ENCODE results near the gene NTPCR.

NTPCR gene

DNA sequence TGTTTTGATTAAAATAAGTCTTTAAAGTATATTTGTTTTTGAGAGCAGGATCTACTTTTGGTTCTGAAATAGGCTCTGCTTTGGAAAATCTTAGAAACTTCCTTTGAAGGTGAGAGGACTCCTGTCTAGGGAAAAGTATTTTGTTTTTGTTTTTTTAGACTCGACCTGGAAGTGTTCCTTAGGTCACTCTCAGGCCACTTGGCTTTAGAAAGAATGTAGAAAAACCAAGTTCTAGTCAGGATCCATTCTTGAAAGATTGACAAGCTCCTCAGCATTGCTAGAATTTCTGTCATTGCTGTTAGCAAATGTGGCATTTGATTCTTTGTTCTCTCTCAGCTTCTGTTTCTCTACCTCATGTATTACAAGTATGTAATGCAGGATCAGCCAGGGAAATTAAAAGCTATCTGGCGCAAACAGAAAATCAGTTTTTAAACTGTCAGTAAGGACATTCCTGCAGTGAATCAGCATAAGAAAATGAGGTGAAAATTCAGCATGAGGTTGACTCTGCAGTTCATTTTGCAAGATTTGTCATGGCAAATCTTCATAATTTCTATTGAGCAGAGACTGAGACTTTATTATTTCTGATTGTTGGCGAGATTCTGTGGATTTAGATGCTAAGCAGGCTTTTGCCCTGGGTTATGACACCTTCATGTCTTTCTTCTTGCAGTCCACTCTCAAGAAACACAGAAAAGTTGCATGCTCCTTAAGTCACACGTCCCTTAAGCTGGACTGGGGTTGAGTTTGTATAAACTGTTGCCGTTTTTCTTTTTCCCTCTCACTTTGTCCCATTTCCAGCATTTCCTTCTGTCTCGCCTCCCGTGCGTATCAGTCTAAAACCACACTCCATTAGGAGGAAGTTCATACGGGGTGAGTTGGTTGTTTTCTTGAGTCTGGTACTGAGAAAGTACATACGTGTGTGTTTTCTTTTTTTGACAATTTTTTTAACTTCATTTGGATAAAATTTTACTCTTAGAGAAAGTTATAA lies 12.6 kb downstream of the NTPCR start:
- DNase-seq (ENCODE audit: low read depth) = no peak

DNA sequence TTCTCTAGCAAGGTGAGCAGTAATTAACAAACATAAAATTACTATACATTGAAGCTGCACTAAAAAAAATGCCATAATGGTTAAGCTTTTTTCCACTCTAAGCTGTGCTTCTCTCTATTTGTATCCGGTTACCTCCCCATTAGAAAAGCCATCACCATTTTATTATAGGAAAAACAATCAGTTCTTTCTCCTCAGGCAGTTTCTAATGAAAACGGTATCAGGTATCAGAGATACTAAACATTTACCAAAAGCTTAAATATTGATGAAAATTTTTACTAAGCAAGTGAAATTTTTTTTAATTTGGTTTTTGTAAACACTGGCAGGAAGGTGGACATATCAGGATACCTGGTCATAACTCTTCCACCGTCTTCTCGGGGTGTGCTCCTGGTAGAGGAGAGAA lies 14.2 kb downstream of the NTPCR start:
- no peak for DNase-seq (ENCODE audit: low read depth)

DNA sequence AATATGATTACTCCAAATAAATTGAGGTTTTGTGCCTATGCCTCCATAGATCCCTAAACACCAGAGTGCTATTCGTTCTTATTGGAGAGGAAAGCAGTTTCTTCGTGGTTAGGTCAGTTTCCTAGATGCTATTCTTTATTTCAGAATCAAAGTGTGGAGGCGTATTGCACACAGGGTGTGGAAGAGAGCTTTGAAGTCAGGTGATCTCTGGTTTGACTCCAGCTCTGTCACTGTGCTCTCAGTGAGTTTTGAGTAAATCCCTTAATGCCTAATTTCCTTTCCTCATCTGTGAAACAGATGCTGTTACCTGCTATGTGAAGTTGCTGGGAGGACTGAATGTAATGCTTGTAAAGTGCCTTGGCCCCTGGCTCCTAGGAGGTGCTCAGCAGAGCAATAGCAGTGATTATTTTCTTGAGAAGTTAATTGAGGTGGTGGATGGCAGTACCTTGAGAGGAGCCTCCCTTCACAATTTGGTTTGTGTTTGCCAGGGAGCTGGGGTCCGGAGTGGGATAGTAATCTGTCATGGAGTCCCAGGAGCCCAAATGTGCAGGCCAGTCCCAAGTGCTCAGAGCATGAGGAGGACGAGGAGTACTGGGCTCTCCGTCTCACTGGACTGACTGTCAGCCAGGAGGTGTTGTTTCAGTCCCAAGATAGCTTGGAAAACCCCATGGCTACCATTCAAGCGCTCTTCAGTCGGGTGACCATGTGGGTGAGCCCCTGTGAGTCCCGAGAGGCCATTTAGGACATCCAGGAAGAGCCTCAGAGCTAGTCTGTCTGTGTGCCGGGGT lies 14.9 kb downstream of the NTPCR start:
- DNase-seq (ENCODE audit: low read depth) = no peak

DNA sequence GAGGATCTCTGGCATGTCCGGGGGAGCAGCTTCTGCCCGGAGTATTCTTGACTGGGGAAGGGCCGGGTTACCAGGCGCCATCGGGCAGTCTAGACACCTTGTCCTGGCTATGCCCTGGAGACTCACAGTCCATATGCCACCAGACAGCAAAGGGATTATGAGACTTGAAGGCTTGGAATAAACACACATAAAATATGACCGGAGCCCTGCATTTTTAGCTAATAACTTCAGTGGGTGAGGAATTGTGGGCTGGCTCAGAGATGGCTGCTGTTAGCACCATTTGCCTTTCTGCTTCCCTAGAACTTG lies 15.5 kb downstream of the NTPCR start:
- no peak for DNase-seq (ENCODE audit: low read depth)

DNA sequence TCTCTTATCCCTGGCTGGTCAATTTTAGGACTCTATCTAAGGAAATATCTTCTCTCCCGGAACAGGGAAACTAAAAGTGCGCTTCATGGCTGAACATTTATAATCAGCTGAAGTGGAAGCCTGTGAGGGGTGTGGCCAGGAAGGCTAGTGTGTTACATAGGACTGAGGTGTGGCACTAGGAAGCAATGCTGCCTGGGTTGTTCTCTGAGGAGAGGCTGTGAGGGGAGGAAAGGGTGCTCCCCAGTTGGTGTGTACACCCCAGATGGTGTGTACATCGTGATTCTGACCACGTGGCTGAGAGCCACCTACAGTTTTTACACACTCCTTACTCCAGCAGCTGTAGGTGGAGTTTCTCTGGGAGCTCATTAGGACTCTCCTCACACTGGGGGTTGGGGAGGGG lies 16.3 kb downstream of the NTPCR start:
- no peak for DNase-seq (ENCODE audit: low read depth)

DNA sequence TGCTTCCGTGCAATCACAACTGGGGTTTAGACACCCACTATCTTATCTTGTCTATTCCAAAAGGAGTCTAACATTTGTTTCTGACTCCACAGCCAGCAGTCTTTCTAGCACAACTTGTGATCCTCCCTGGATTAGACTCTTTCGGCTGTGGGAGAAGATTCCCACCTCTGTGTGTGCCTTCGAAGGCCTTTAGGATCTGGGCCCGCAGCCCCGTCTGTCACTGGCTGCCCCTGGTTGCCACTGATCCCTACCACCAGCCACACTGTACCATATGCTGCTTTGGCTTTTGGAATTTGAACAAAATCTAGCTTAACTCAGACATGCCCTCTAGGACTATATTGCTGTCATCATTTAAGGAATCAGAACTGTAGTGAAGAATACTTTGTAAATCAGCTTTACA lies 18.0 kb downstream of the NTPCR start:
- DNase-seq (ENCODE audit: low read depth) = no peak

DNA sequence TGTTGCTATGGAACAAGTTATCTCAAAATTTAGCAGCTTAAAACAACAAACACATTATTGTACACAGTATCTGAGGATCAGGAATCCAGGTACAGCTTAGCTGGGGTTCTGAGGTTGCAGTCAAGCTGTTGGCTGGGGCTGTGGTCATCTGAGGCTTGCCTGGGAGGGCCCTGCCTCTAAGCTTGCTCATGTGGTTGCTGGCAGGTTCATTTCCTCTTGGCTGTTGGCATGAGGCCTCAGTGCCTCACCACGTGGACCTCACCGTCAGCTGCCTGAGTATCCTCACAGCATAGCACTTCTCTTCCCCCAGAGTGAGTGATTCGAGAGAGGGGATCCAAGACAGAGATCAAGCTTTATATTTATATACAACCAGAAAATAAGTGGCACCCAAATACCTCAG lies 18.6 kb downstream of the NTPCR start:
- DNase-seq (ENCODE audit: low read depth) = no peak

DNA sequence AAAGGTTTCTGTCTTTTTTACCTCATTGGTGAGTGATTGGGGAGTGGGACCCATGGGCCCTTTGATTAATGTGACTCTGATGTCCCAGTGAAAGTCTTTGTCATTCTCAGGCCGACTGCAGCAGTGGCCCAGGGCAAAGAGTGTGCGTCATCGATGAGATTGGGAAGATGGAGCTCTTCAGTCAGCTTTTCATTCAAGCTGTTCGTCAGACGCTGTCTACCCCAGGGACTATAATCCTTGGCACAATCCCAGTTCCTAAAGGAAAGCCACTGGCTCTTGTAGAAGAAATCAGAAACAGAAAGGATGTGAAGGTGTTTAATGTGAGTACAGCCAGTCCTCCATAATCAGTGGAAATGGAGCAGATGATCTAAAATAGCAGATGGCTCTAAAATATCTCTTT lies 19.4 kb downstream of the NTPCR start:
- no peak for DNase-seq (ENCODE audit: low read depth)

DNA sequence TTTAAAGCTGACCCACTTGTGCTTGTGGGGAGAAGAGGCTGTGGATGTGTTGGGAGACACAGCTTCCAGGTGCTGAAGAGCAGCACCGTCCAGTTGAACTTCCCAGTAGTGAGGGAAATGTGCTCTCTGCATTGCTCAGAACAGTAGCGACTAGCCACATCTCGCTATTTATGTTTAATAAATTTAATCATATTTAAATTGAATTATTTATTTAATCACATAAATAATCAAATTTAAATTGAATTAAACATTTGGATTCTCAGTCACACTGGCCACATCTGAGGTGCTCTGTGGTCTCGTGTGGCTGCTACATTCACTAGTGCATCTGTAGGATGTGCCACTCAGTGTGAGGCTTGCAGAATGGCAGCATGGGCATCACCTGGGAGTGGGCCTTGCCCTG lies 20.1 kb downstream of the NTPCR start:
- no peak for DNase-seq (ENCODE audit: low read depth)

DNA sequence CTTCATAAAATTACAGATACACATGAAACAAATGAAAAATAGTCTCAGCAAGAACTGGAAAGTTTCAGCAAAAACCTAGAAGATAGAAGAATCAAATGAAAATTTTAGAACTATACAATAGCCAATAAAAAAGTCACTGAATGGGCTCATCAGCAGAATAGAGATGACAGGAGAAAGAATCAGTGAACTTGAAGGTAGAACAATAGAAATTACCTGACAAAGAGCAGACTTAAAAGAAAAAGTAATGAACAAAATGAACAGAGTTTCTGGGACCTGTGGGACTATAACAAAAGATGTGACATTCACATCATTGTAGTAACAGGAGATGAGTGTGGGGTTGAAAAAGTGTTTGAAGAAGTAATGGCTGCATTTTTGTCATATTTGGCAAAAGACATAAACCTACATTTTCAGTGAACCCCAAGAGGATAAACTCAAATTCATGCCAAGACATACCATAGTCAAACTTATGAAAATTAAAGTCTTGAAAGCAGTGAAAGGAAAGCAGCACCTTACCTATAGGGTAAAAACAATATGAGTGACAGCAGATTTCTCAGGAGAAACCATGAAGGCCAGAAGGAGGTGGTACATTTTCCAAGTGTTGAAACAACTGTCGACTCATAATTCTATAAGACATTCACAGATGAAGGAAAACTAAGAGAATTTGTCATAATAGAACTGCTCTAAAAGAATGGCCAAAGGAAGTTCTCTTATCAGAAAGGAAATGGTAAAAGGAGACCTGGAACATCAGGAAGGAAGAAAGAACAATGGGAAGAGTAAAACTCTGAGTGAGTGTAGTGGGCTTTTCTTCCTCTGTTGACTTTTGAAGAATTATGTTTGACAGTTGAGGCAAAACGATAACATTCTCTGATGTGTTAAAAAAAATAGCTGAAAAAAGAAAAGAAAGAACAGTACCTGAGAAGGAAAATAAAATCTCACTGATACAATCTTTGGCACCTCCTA lies 23.5 kb downstream of the NTPCR start:
- no peak for DNase-seq (ENCODE audit: low read depth)

DNA sequence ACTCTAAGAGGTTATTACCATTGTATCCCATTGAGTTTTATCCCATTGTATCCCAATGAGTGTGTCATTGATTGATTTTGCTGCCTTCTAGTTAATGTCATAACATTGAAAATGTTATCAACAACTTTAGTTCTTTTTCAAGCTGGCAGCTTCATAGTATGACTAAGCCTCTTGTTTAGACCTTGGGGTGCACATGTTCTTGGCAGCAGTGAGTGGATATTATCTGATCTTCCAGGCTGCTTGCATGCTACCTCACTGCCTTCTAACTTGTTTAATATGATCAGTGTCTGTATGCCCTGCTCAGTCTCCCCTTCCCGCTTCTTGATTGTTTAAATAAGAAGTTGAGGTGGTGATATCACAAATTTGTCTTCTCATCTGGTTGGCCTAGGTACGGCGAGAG lies 24.6 kb downstream of the NTPCR start:
- no peak for DNase-seq (ENCODE audit: low read depth)

DNA sequence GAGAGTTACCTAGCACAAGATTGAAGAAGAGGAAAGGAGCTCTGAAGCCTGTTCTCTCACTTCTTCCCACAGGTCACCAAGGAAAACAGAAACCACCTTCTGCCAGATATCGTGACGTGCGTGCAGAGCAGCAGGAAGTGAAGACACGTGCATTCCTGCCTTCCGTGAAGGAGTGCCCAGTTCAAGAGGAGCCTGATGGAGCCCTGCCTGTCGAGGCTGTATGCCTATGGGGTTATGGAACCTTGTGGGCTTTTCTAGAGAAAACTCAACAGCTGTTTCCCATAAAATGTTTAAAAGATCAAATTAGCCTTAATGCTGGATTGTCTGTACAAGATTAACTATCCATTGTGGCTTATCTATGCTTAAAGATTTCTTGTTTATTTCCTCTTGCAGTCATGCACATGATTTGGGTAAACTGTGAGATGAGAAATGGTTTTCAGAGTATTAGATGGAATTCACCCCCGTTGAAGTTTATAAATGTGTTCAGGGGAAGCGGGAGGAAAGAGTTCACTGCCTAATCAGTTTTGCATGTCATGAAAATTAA lies 27.8 kb downstream of the NTPCR start:
- DNase-seq (ENCODE audit: low read depth) = no peak

DNA sequence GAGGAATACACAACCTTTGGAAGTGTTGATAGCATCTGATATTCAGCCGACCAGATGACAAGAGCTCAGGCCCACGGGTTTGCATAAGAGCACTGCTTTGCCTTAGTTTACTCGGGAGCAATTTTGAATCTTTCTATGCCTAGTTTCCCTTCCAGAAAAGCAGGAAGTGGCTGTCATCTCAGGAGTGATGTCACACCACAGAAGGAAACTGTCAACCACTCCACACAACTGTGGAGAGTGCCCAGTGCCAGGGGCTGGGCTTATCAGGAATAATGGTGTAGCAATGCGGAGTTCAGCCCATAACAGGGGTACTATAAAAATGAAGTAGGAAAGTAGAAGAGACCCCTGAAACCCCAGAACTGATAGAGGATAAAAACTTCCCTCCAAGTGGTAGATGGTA lies 28.4 kb downstream of the NTPCR start:
- DNase-seq (ENCODE audit: low read depth) = no peak

DNA sequence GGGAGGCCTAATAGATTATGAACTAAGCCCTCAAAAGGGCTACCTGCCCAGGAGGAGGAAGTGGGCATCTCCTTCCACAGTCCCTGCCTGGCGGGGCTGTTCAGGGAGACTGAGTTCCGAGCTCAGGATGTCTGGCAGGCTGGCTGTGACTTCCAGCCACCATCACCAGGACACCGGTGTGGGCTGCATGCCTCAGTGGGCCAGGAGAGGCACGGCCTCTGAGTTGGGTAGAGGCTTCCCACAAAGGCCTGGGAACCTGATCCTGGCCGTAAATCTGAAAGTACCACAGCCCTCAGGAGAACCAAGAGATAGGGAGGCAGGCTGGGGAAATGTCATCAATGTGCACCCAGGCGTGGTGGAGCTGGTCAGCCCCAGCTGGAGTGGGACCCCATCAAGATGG lies 29.1 kb downstream of the NTPCR start:
- DNase-seq (ENCODE audit: low read depth) = no peak

DNA sequence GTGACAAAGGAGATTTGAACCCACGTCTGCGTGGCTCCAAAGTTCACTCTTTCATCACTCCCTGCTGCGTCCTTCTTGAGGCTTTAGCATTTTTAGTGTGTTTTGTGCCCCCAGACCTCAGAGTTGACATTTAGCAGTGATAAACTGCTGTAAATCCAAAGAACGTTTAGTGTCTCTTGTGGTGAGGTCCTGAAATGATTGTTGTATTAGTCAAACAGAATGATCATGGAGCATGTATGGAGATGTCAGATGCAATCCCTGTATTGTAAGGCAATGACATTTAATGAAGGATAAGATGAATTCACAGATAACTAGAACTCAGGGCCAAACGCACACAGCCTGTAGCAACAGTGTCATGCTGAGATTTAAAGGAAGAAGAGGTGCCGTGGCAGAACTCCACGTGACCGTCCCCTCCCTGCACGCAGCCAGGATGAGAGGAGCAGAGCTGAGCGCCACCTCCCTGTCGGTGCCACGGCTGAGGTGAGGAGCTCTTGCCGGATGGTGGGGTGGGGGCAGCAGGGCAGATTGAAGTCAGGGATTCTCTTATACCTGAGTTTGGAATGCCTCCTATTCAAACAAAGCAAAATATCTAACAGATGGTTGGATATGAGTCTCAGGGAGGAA lies 30.1 kb downstream of the NTPCR start:
- no peak for DNase-seq (ENCODE audit: low read depth)

DNA sequence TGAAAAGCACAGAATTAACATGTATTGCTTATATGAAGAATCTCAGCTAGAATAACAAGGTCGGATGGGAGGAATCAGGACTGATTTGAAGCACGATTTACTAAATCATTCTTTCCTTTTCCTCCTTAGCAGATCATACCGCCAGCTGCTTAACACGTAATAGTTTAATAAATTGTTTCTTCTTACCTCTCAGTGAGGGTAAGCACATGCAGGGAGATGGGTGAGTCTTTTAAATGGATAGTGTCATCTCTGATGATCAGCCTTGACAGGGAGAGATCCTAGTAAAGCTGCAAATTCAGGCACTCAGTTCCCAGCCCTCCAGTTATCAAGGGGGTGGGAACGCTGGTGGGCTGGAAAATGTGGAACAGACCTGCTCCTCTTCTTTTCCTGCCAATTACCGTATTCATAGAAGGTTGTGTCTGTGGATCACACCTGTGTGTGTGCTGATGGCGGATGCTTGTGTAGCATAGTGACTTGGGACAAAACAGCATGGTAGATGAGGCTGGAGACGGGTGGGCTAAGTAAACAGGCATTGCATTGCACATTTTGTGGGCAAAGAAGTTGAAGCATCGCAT lies 30.7 kb downstream of the NTPCR start:
- DNase-seq (ENCODE audit: low read depth) = no peak

DNA sequence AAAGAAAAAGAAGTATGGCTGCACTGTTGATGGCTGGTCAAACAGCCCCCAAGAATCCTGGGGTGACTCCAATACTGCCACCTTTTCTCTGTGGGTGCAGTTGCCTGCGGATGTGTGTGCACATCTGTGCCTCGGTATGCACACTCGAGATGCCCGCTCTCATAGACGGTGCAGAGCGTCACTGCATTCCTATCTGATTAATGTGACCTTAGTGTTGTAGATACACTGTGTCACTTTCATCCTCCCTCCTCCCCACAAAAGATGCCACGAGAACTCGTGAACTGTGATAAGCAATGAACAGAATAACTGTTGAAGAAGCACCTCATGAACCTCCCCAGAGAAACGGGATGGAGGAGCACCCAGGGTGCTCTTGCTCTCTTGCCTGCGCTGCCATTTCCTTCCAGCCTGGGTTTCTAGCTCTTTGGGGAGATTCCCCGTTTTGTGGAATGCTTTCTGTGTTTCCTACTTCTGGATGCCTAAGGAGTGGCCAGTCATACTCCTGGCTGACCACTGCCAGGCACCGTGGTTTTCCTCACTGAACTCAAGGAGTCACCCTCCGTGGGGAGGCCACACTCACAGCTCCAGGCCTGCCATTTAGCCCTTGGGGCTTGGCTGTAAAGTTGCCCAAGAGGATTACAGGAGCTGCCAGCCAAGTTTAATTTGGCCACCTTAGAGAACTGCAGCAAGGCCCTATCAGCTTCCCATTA lies 32.0 kb downstream of the NTPCR start:
- DNase-seq (ENCODE audit: low read depth) = no peak

DNA sequence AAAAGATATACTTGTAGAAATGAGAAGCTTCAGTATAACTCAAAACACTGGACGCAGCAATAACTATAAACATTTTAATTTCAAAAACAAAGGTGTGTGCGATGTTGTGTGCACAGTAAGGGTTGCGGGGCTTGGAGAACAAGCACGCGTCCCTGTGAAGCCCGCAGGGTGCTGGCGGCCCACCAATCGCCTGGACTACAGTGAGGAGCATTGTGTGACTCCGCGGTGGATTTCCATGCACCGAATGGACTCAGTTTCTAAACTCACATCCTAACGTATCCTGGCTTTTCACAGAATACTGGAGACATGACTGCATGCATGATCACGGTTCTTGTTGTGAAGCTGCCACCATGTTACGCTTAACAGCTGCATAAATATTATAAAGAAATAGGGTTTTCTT lies 33.0 kb downstream of the NTPCR start:
- DNase-seq (ENCODE audit: low read depth) = no peak

DNA sequence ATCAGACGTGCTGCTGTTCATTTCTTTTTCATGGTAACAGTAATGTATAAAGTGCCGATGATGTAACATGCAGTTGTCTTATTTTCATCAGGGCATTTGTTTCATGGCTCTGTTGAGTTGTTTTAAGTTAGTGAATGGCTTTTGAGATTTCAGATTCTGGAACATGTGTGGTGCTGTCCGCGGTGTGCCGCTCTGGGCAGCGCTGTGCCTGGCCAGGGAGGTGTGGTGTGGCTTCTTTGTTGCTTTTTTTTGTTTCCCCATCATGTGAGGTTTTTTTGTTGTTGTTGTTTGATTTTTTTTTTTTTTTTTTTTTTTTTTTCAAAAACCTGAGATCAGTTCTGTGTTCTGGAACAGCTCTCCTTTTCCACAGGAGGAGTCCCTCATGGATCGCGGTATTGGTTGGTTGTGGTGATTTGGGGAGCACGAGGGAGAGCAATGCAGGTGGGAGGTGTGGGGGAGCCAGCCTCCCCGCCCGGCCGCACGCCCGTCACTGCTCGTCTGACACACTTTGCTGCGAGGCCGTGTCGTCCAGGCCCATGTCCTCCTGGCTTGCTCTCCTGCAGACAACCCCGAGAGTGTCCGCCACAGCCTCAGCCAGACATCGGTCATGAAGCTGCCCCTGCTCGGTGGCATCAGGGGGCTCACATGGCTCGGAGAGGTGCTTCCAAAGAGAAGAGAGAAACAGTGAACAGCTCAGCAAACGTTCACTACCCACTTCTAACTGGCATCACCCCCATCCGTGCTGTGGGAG lies 33.6 kb downstream of the NTPCR start:
- DNase-seq (ENCODE audit: low read depth) = no peak
